Measurements from ENCODE around the gene TMED7. TPM values are rescaled to one million over a fixed set of nuclear protein-coding genes. Genes with fewer than 3 reads are reported as not detected.

Gene TMED7
- total RNA-seq, 1 experiment from 2014 or later = 70.7 TPM

- no peak overlapping the region for H2AFZ ChIP-seq
- H3K4me3 ChIP-seq = no peak overlapping the region
- ChIA-PET CTCF (no interaction called here), POLR2A (ENCODE audit: unreplicated experiment) (no interaction called here)
- no peak overlapping the region for H3K4me2 ChIP-seq
- no peaks in the 10 kb centered on the region for H4K20me1 ChIP-seq (ENCODE audit: insufficient read depth)
- peaks cover 3% of the 10 kb centered on the region; the same call in 1 of the 2 replicates for H3K9me3 ChIP-seq (ENCODE audit: insufficient read depth, low read depth)
- H3K4me1 ChIP-seq (replicated peaks; ENCODE audit: insufficient read depth) = peaks cover 13% of the 10 kb centered on the region
- no peaks in the 10 kb centered on the region for H3F3A ChIP-seq (ENCODE audit: insufficient read depth, low read depth)
- H3K27ac ChIP-seq = no peak overlapping the region
- no TSS peak for BruUV-seq (replicated peaks)
- H3K9me2 ChIP-seq (ENCODE audit: insufficient read depth) = no peaks in the 10 kb centered on the region
- intact Hi-C loops (cut with micrococcal nuclease; ENCODE audit: unreplicated experiment) = no loop called here
- no peaks in the 10 kb centered on the region for H3K27me3 ChIP-seq (ENCODE audit: insufficient read depth, low read depth)
- TF ChIP-seq CTCF (conservative IDR thresholded peaks at IDR 0.05) (no peak), EZH2 (IDR thresholded peaks at IDR 0.05; ENCODE audit: low read depth) (no peak)
- no peaks in the 10 kb centered on the region for H3K36me3 ChIP-seq (ENCODE audit: low read depth)
- no peak for DNase-seq
- no peaks in the 10 kb centered on the region for H3K79me2 ChIP-seq (ENCODE audit: low read depth)
Measured at GRCh38 chr5:115577329-115577728, 48.5 kb downstream of the TMED7 start.

- Histone ChIP-seq H3F3A (ENCODE audit: insufficient read depth, low read depth) (no peaks in the 10 kb centered on the region), H3K4me2 (no peak overlapping the region), H3K9me2 (ENCODE audit: insufficient read depth) (no peaks in the 10 kb centered on the region), H3K79me2 (ENCODE audit: low read depth) (no peaks in the 10 kb centered on the region), H2AFZ (no peak overlapping the region), H3K27me3 (ENCODE audit: insufficient read depth, low read depth) (no peaks in the 10 kb centered on the region), H4K20me1 (ENCODE audit: insufficient read depth) (no peaks in the 10 kb centered on the region), H3K36me3 (ENCODE audit: low read depth) (no peaks in the 10 kb centered on the region), H3K27ac (no peak overlapping the region), H3K9me3 (ENCODE audit: insufficient read depth, low read depth) (peaks cover 3% of the 10 kb centered on the region; the same call in 1 of the 2 replicates), H3K4me3 (no peak overlapping the region), H3K4me1 (replicated peaks; ENCODE audit: insufficient read depth) (peaks cover 13% of the 10 kb centered on the region)
- intact Hi-C loops (cut with micrococcal nuclease; ENCODE audit: unreplicated experiment) = loop anchor here (2.0 kb wide), 1 partner anchor 197 kb away; no protein-coding TSS in a partner anchor
- TF ChIP-seq EZH2 (IDR thresholded peaks at IDR 0.05; ENCODE audit: low read depth) = no peak
- no peak for TF ChIP-seq CTCF (conservative IDR thresholded peaks at IDR 0.05)
- no TSS peak for BruUV-seq (replicated peaks)
- CTCF ChIA-PET = interaction anchor here (0.6 to 2.2 kb wide), 8 partner anchors 40 to 279 kb away, joined by 3 to 16 read pairs (median 7); partner anchors contain the start of gene CCDC112
- POLR2A ChIA-PET (ENCODE audit: unreplicated experiment) = interaction anchor here (0.7 kb wide), 1 partner anchor 267 kb away, joined by 17 read pairs; no protein-coding TSS in a partner anchor
- no peak for DNase-seq
Measured at GRCh38 chr5:115575167-115576070, 50.4 kb downstream of the TMED7 start.

DNA sequence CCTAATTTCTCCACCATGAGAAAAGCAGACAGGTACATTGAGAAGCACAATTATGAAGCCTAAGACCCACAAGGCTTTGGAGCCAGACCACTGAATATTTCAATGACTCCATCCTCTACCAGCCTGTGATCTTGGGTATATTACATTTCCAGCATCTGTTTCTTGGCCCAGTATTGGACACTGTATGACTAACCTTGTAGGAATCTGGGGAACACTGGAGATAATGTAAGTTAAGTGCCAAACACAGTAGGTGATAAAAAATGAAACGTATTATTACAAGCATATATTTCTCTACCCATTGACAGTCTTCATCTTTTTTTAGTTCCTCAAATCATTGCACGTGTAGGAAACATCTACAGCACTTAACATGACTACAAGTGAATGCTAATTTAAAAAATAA lies 52.7 kb downstream of the TMED7 start:
- Histone ChIP-seq H3K27me3 (ENCODE audit: insufficient read depth, low read depth) (no peaks in the 10 kb centered on the region), H2AFZ (no peak overlapping the region), H3K4me2 (no peak overlapping the region), H3K36me3 (ENCODE audit: low read depth) (no peaks in the 10 kb centered on the region), H3K4me3 (no peak overlapping the region), H4K20me1 (ENCODE audit: insufficient read depth) (no peaks in the 10 kb centered on the region), H3K4me1 (replicated peaks; ENCODE audit: insufficient read depth) (peaks cover 9% of the 10 kb centered on the region), H3K9me3 (ENCODE audit: insufficient read depth, low read depth) (peaks cover 3% of the 10 kb centered on the region; the same call in 1 of the 2 replicates), H3K27ac (no peak overlapping the region), H3K79me2 (ENCODE audit: low read depth) (no peaks in the 10 kb centered on the region), H3K9me2 (ENCODE audit: insufficient read depth) (no peaks in the 10 kb centered on the region), H3F3A (ENCODE audit: insufficient read depth, low read depth) (no peaks in the 10 kb centered on the region)
- ChIA-PET POLR2A (ENCODE audit: unreplicated experiment) (no interaction called here), CTCF (interaction anchor here (0.5 kb wide), 1 partner anchor 275 kb away, joined by 3 read pairs; no protein-coding TSS in a partner anchor)
- intact Hi-C loops (cut with micrococcal nuclease; ENCODE audit: unreplicated experiment) = no loop called here
- no peak for DNase-seq
- TF ChIP-seq EZH2 (IDR thresholded peaks at IDR 0.05; ENCODE audit: low read depth) (no peak), CTCF (conservative IDR thresholded peaks at IDR 0.05) (no peak)
- BruUV-seq (replicated peaks) = no TSS peak
